ENCODE measurements around the gene CRB1.

CRB1 gene

DNA sequence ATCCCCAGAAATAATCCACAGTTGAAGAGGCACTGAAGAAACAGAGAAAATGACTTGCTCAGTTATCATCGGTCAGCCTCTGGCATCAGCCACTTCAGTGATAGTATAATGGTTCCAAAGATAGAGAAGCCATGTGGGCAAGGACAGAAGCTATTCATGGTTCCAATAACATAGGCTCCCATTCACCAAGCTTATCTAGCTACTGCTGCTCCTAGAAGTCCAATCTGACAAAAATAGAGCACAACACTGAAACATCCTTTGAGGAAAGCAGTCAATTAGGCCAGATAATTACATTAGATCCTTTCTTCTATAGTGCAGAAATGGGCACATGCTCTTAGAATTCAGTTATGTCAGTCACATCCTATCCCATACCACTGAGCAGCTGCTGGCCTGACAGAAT, 33.5 kb upstream of the CRB1 start:
- DNase-seq (ENCODE audit: extremely low spot score): no peak
- TF ChIP-seq, protein P1, sequence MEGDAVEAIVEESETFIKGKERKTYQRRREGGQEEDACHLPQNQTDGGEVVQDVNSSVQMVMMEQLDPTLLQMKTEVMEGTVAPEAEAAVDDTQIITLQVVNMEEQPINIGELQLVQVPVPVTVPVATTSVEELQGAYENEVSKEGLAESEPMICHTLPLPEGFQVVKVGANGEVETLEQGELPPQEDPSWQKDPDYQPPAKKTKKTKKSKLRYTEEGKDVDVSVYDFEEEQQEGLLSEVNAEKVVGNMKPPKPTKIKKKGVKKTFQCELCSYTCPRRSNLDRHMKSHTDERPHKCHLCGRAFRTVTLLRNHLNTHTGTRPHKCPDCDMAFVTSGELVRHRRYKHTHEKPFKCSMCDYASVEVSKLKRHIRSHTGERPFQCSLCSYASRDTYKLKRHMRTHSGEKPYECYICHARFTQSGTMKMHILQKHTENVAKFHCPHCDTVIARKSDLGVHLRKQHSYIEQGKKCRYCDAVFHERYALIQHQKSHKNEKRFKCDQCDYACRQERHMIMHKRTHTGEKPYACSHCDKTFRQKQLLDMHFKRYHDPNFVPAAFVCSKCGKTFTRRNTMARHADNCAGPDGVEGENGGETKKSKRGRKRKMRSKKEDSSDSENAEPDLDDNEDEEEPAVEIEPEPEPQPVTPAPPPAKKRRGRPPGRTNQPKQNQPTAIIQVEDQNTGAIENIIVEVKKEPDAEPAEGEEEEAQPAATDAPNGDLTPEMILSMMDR (IDR thresholded peaks at IDR 0.05; ENCODE audit: control extremely low read depth, extremely low read depth, low read depth, missing control alignments): no peak
- ChIA-PET POLR2A (no interaction called here), CTCF (interaction anchor here (0.9 to 1.8 kb wide), 4 partner anchors 15 to 36 kb away, joined by 3 to 5 read pairs (median 4); no protein-coding TSS in a partner anchor)

DNA sequence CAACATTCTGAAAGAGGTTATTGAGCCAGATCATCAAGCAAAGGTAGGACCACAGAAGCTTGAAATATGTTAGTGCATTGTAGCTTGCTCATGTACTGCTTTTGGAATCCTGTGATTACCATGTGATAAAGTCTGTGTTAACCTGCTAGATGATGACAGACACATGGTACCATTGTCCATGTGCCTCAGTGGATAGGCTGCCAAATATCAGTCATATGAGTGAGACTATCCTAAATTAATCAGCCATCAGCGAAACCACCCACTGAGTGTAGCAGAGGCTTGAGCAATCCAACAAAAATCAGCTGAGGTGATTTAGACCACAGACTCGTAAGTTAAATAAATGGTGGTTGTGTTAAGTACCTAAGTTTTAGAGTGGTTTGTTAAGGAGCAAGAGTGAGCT, 32.7 kb upstream of the CRB1 start:
- ChIA-PET POLR2A (no interaction called here), CTCF (interaction anchor here (1.0 to 1.8 kb wide), 5 partner anchors 15 to 142 kb away, joined by 3 to 5 read pairs (median 3); no protein-coding TSS in a partner anchor)
- TF ChIP-seq, protein P1 (IDR thresholded peaks at IDR 0.05; ENCODE audit: control extremely low read depth, extremely low read depth, low read depth, missing control alignments): no peak
- DNase-seq (ENCODE audit: extremely low spot score): no peak

DNA sequence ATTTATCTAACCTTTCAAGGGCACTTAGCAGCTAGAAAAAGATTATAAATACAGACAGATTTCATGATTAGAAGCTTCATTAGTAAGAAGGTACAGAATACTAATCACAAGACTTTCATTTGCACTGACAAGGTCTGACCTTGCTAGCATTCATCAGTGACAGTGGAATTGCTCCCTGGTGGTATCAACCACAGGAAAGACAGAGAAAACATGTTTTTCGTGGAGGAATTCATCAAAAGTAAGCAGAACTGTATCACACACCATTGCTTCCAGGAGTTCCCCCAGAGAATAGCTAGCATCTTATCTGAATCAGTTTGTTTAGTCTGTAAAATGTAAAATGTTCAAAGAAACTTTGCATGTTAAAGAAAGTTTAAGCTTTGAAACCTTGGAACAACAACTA, 20.6 kb upstream of the CRB1 start:
- POLR2A ChIA-PET: no interaction called here
- TF ChIP-seq, protein P1 (IDR thresholded peaks at IDR 0.05; ENCODE audit: control extremely low read depth, extremely low read depth, low read depth, missing control alignments): no peak
- CTCF ChIA-PET: no interaction called here
- DNase-seq (ENCODE audit: extremely low spot score): no peak

DNA sequence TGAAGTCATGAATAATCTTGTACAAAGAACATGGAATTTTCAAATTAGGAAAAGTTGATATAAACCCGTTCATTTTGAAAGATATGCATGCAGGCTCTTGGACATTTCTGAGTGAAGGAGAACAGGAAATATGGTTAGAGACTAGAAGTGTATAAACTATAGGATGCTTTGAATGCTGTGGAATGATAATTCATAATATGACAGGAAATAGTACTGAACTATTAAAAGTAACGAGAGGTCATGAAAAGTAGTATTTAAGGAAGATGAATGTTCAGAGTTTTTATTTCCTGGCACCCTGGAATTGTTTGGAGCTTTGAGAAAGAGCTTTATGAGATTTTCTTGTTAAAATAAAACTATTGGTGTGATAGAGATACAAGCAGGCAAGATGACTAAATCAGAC, 18.7 kb upstream of the CRB1 start:
- no peak for DNase-seq (ENCODE audit: extremely low spot score)
- ChIA-PET POLR2A (no interaction called here), CTCF (interaction anchor here (1.5 kb wide), 1 partner anchor 15 kb away, joined by 4 read pairs; no protein-coding TSS in a partner anchor)
- TF ChIP-seq, protein P1 (IDR thresholded peaks at IDR 0.05; ENCODE audit: control extremely low read depth, extremely low read depth, low read depth, missing control alignments): no peak

DNA sequence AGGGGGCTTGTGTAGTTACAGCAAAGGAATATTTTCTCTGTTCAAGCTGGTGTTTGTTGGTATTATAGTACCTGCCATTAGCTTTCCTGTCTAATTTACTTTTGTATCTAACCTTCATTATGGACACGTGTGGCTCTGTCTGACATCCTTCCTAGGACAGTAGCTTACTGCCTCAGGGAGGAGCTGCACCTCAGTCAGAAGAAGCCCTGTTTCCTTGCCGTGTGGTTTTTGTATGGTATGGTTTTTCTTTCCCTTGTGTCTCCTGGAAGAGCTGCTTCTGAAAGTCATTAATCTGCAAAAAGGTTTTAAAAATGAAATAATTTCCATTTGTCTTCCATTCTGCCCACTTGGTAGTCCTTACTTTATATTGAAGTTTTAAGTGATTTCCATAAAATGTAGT, 17.4 kb upstream of the CRB1 start:
- CTCF ChIA-PET: interaction anchor here (1.4 to 1.5 kb wide), 2 partner anchors 16 to 71 kb away, joined by 3 to 4 read pairs; no protein-coding TSS in a partner anchor
- POLR2A ChIA-PET: no interaction called here
- TF ChIP-seq, protein P1 (IDR thresholded peaks at IDR 0.05; ENCODE audit: control extremely low read depth, extremely low read depth, low read depth, missing control alignments): no peak
- no peak for DNase-seq (ENCODE audit: extremely low spot score)

DNA sequence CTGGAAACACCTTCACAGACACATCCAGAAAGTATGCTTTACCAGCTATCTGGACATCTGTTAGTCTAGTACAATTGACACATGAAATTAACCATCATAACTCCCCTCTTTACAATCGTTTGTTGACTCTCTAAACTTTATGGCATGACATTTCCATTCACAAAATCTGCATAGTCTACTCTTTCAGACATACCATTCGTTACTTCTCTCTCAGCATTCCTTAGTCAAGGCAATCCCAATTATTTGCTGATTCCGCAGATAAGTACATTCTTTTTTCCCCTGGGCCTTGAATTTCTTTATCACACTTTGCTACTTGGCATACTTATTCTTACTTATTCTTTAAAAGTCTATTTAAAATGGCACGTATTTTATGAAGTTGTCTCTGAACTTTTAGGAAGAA, 15.1 kb upstream of the CRB1 start:
- DNase-seq (ENCODE audit: extremely low spot score): no peak
- ChIA-PET CTCF (interaction anchor here (1.1 kb wide), 1 partner anchor 11 kb away, joined by 4 read pairs; no protein-coding TSS in a partner anchor), POLR2A (no interaction called here)
- TF ChIP-seq, protein P1 (IDR thresholded peaks at IDR 0.05; ENCODE audit: control extremely low read depth, extremely low read depth, low read depth, missing control alignments): no peak

DNA sequence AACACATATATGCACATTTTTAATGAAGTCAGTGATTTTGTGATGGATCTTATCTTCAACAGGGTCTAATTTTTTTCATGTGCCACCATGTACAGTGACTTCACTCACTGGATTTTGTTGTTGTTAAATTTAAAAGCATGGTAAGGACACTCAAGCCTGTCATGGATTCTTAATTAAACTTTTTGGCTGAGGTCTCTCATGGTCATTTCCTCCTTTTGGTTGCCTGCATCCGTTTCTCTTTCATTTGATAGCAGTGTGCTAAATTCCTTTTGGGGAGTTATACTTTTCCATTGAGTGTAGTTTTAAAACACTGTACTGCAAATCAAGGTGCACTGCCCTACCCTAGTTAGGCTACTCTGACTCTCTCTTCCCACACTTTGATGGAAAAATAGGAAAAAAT, 13.2 kb upstream of the CRB1 start:
- TF ChIP-seq, protein P1 (IDR thresholded peaks at IDR 0.05; ENCODE audit: control extremely low read depth, extremely low read depth, low read depth, missing control alignments): no peak
- ChIA-PET POLR2A (no interaction called here), CTCF (no interaction called here)
- no peak for DNase-seq (ENCODE audit: extremely low spot score)
